Activated CD4-positive, alpha-beta T cell treated with anti-CD3 and anti-CD28 coated beads for 36 hours (primary cell): ENCODE measurements around the gene HAT1. TPM values are rescaled to one million over a fixed set of nuclear protein-coding genes. Genes with fewer than 3 reads are reported as not detected.
A peak's percentile ranks its signal among the peaks of the same experiment; 100 is the strongest.
"Not testable (repeated sequence)": the region's sequence is repeated elsewhere in the genome, so short reads cannot be mapped to it uniquely, and the experiment has no call there.

Experiments
- ATAC-seq: fragments of 200-7000 bp; cut with Tn5 transposase; one replicate; pipeline ENCODE4 v1.10.0; 2021; ENCODE audit warnings: mild to moderate bottlenecking, moderate library complexity
- CTCF ChIA-PET: fragments of 350-600 bp; sonication (Branson Sonifier 250); formaldehyde crosslinking; loops from one replicate; lab custom pipeline; 2021; ENCODE audit warnings: antibody characterized with exemption; lab: Charles Lee
- POLR2A ChIA-PET: fragments of 350-600 bp; sonication (Branson Sonifier 250); formaldehyde crosslinking; loops from one replicate; lab custom pipeline; 2021; ENCODE audit warnings: antibody characterized with exemption, inconsistent platforms; lab: Charles Lee
- DNase-seq: peaks from one replicate; pipeline ENCODE4 v3.0.0-alpha.2; 2020
- H3K27ac Mint-ChIP-seq: one replicate; pipeline ENCODE4 v1.8.0; 2021; ENCODE audit warnings: mixed read lengths
- H3K27me3 Mint-ChIP-seq: one replicate; pipeline ENCODE4 v1.8.0; 2021; ENCODE audit warnings: mixed read lengths
- H3K36me3 Mint-ChIP-seq: one replicate; pipeline ENCODE4 v1.8.0; 2021; ENCODE audit warnings: low read depth, mixed read lengths
- H3K4me1 Mint-ChIP-seq: one replicate; pipeline ENCODE4 v1.8.0; 2021; ENCODE audit warnings: mixed read lengths
- H3K4me3 Mint-ChIP-seq: one replicate; pipeline ENCODE4 v1.8.0; 2021; ENCODE audit warnings: mild to moderate bottlenecking, moderate library complexity, mixed read lengths
- H3K9me3 Mint-ChIP-seq: one replicate; pipeline ENCODE4 v1.8.0; 2021; ENCODE audit warnings: low read depth, mixed read lengths
- intact Hi-C, 2 experiments: fragments of 100-400 bp; cut with DNase I in 1 of 2; cut with micrococcal nuclease in 1 of 2; formaldehyde crosslinking; loops; one replicate each; pipeline versions ENCODE4 v1.14.2 to v1.15.1; 2022 to 2024; cut with DNase I, micrococcal nuclease
- total RNA-seq, 2 experiments: library from RNA; stranded (reverse); gene quantifications; one replicate each; pipeline ENCODE4 v1.2.3, GENCODE V29; 2021

The HAT1 gene
- total RNA-seq, 2 experiments from 2014 or later, result 88.5 to 92.6 TPM

- no peak overlapping the region for H3K27ac Mint-ChIP-seq
- peaks cover 6% of the 10 kb centered on the region for H3K4me1 Mint-ChIP-seq
- intact Hi-C loops, result no loop called here
- ATAC-seq (no peak), DNase-seq (no peak)
- CTCF ChIA-PET, result interaction anchor here (0.9 kb wide), 1 partner anchor 266 kb away, joined by 5 read pairs; no protein-coding TSS in a partner anchor
- no peak overlapping the region for H3K4me3 Mint-ChIP-seq
- no peaks in the 10 kb centered on the region for H3K27me3 Mint-ChIP-seq
- POLR2A ChIA-PET, result no interaction called here
- peaks cover 31% of the 10 kb centered on the region for H3K36me3 Mint-ChIP-seq
- no peaks in the 10 kb centered on the region for H3K9me3 Mint-ChIP-seq
Observed at GRCh38 chr2:171972329-171972982, 50.2 kb downstream of the HAT1 start.

DNA sequence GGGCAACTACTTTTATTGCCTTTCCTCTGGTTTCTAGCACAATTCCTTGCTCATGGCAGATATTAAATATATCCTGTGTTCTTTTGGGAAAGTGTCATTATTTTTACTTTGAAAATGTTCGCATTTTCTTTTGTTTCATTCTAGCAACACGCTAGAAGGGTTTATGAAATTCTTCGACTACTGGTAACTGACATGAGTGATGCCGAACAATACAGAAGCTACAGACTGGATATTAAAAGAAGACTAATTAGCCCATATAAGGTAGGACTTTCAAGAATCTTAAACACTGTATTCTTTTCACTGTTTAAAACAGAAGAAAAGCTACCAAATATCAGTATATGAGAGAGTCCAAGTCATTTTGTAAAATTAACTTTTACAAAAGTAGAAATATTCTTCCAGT lies 56.8 kb downstream of the HAT1 start:
- H3K36me3 Mint-ChIP-seq, result peaks cover 44% of the 10 kb centered on the region
- no peaks in the 10 kb centered on the region for H3K4me1 Mint-ChIP-seq
- no peak overlapping the region for H3K27ac Mint-ChIP-seq
- intact Hi-C loops, result no loop called here
- no peaks in the 10 kb centered on the region for H3K9me3 Mint-ChIP-seq
- H3K27me3 Mint-ChIP-seq, result no peaks in the 10 kb centered on the region
- CTCF ChIA-PET, result no interaction called here
- no peak for DNase-seq
- ATAC-seq, result no peak
- no peak overlapping the region for H3K4me3 Mint-ChIP-seq
- POLR2A ChIA-PET, result interaction anchor here (0.6 kb wide), 1 partner anchor 474 kb away, joined by 4 read pairs; no protein-coding TSS in a partner anchor

- H3K9me3 Mint-ChIP-seq, intact Hi-C loops, H3K4me3 Mint-ChIP-seq, H3K27ac Mint-ChIP-seq, CTCF ChIA-PET, H3K4me1 Mint-ChIP-seq, DNase-seq, ATAC-seq, POLR2A ChIA-PET, H3K27me3 Mint-ChIP-seq: not testable (repeated sequence)
- peaks cover 22% of the 10 kb centered on the region for H3K36me3 Mint-ChIP-seq
Observed at GRCh38 chr2:171983924-171984323, 61.7 kb downstream of the HAT1 start.

- intact Hi-C loops, result no loop called here
- no peaks in the 10 kb centered on the region for H3K4me1 Mint-ChIP-seq
- H3K4me3 Mint-ChIP-seq, result no peak overlapping the region
- H3K9me3 Mint-ChIP-seq, result no peaks in the 10 kb centered on the region
- no peaks in the 10 kb centered on the region for H3K27me3 Mint-ChIP-seq
- no peak for ATAC-seq
- no peak for DNase-seq
- H3K27ac Mint-ChIP-seq, result no peak overlapping the region
- CTCF ChIA-PET, result no interaction called here
- POLR2A ChIA-PET, result interaction anchor here (0.7 kb wide), 1 partner anchor 88 kb away, joined by 3 read pairs; no protein-coding TSS in a partner anchor
- H3K36me3 Mint-ChIP-seq, result peaks cover 19% of the 10 kb centered on the region
Observed at GRCh38 chr2:171985076-171985475, 62.8 kb downstream of the HAT1 start.

- Mint-ChIP-seq H3K4me1 (peaks cover 8% of the 10 kb centered on the region), H3K4me3 (no peak overlapping the region), H3K36me3 (peaks cover 16% of the 10 kb centered on the region), H3K9me3 (no peaks in the 10 kb centered on the region), H3K27ac (no peak overlapping the region), H3K27me3 (no peaks in the 10 kb centered on the region)
- ChIA-PET CTCF (no interaction called here), POLR2A (no interaction called here)
- DNase-seq (no peak), ATAC-seq (no peak)
- intact Hi-C loops, result no loop called here
Observed at GRCh38 chr2:171986778-171987177, 64.5 kb downstream of the HAT1 start.

DNA sequence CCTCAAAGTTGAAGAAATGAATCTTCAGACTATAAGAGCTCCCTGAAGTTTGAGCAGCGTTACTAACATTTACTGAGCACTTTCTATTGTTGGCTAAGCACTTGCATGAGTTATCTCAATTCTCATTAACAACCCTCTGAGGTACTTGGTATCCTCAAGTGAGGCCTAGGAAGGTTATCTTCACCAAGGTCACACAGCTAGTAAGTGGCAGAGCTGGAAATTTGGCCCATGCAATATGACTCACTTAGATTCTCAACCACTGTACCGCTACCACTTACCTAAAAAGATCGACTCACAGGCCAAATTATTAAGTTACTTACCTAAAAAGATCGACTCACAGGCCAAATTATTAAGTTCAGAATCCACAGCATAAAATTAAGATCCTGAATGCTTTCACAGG lies 68.8 kb downstream of the HAT1 start:
- POLR2A ChIA-PET, result interaction anchor here (0.6 kb wide), 1 partner anchor 748 kb away, joined by 4 read pairs; no protein-coding TSS in a partner anchor
- intact Hi-C loops, result loop anchor here in 1 of 2 experiments (10.0 kb wide), 1 partner anchor 474 kb away; no protein-coding TSS in a partner anchor
- Mint-ChIP-seq H3K4me3 (no peak overlapping the region), H3K4me1 (peaks cover 8% of the 10 kb centered on the region), H3K36me3 (no peaks in the 10 kb centered on the region), H3K9me3 (no peaks in the 10 kb centered on the region), H3K27me3 (peaks cover 2% of the 10 kb centered on the region), H3K27ac (no peak overlapping the region)
- CTCF ChIA-PET, result interaction anchor here (0.5 to 0.8 kb wide), 2 partner anchors 69 to 503 kb away, joined by 3 read pairs; partner anchors contain the start of gene HAT1
- DNase-seq (no peak), ATAC-seq (peak; percentile 66)

GRCh38 chr2:171995586-171995985 lies 73.3 kb downstream of the HAT1 start:
- H3K27me3 Mint-ChIP-seq, result peaks cover 2% of the 10 kb centered on the region
- ATAC-seq, result no peak

DNA sequence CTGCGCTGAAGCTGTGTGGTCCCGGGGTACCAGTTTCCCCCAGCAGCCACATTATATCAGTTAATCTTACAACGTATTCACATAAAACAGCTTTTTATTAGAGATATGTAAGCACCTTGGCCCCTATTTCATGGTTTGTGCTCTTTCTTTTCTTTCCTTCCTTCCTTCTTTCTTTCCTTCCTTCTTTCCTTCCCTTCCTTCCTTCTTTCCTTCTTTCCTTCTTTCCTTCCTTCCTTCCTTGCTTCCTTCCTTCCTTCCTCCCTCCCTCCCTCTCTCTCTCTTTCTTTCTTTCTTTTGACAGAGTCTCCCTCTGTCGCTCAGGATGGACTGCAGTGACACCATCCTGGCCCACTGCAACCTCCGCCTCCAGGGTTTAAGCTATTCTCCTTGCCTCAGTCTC lies 73.8 kb downstream of the HAT1 start:
- ATAC-seq, result no peak
- CTCF ChIA-PET, result no interaction called here
- H3K9me3 Mint-ChIP-seq, result no peaks in the 10 kb centered on the region
- H3K4me3 Mint-ChIP-seq, result no peak overlapping the region
- POLR2A ChIA-PET, result no interaction called here
- H3K4me1 Mint-ChIP-seq, result peaks cover 20% of the 10 kb centered on the region
- intact Hi-C loops, result loop anchor here in 1 of 2 experiments (10.0 kb wide), 1 partner anchor 469 kb away; no protein-coding TSS in a partner anchor
- peaks cover 2% of the 10 kb centered on the region for H3K36me3 Mint-ChIP-seq
- no peak for DNase-seq
- H3K27me3 Mint-ChIP-seq, result peaks cover 2% of the 10 kb centered on the region
- H3K27ac Mint-ChIP-seq, result no peak overlapping the region

More at GRCh38 chr2:171995586-171995985, 73.3 kb downstream of the HAT1 start:
- POLR2A ChIA-PET, result no interaction called here
- CTCF ChIA-PET, result no interaction called here
- intact Hi-C loops, result loop anchor here in 1 of 2 experiments (10.0 kb wide), 1 partner anchor 469 kb away; no protein-coding TSS in a partner anchor
- no peaks in the 10 kb centered on the region for H3K9me3 Mint-ChIP-seq
- H3K4me3 Mint-ChIP-seq, result no peak overlapping the region
- no peak for DNase-seq
- peaks cover 21% of the 10 kb centered on the region for H3K4me1 Mint-ChIP-seq
- H3K36me3 Mint-ChIP-seq, result no peaks in the 10 kb centered on the region
- no peak overlapping the region for H3K27ac Mint-ChIP-seq

GRCh38 chr2:171997031-171997430 lies 74.8 kb downstream of the HAT1 start:
- DNase-seq, H3K9me3 Mint-ChIP-seq, H3K36me3 Mint-ChIP-seq, H3K4me3 Mint-ChIP-seq, H3K27ac Mint-ChIP-seq, POLR2A ChIA-PET, H3K27me3 Mint-ChIP-seq, ATAC-seq: not testable (repeated sequence)
- CTCF ChIA-PET, result interaction anchor here (1.2 kb wide), 1 partner anchor 294 kb away, joined by 3 read pairs; no protein-coding TSS in a partner anchor
- peaks cover 18% of the 10 kb centered on the region for H3K4me1 Mint-ChIP-seq
- intact Hi-C loops, result loop anchor here in 1 of 2 experiments (10.0 kb wide), 1 partner anchor 468 kb away; no protein-coding TSS in a partner anchor

- peaks cover 18% of the 10 kb centered on the region for H3K4me1 Mint-ChIP-seq
- CTCF ChIA-PET, result interaction anchor here (0.8 to 1.1 kb wide), 2 partner anchors 128 to 159 kb away, joined by 3 to 4 read pairs; no protein-coding TSS in a partner anchor
- H3K9me3 Mint-ChIP-seq, result no peaks in the 10 kb centered on the region
- no peak for ATAC-seq
- peak overlapping the region; percentile 75 for H3K4me3 Mint-ChIP-seq
- intact Hi-C loops, result loop anchor here (1.0 to 10.0 kb wide), 7 partner anchors 77 to 1070 kb away; partner anchors contain the start of genes HAT1 (in 2 of the 2), DLX2 (in 1 of the 2), DYNC1I2 (in 1 of the 2) and GORASP2 (in 1 of the 2)
- H3K36me3 Mint-ChIP-seq, result peaks cover 3% of the 10 kb centered on the region
- H3K27me3 Mint-ChIP-seq, result no peaks in the 10 kb centered on the region
- no peak for DNase-seq
- POLR2A ChIA-PET, result no interaction called here
- H3K27ac Mint-ChIP-seq, result peak overlapping the region; percentile 65
Observed at GRCh38 chr2:171999161-171999560, 76.9 kb downstream of the HAT1 start.

- Mint-ChIP-seq H3K4me1 (peaks cover 18% of the 10 kb centered on the region), H3K4me3 (peak within 1 kb of the TSS; percentile 75), H3K27ac (peak within 1 kb of the TSS; percentile 87), H3K36me3 (peaks cover 5% of the 10 kb centered on the region), H3K27me3 (no peaks in the 10 kb centered on the region), H3K9me3 (no peaks in the 10 kb centered on the region)
- DNase-seq (peak; percentile 93), ATAC-seq (peak; percentile 95)
- intact Hi-C loops, result loop anchor here (1.0 to 10.0 kb wide), 8 partner anchors 78 to 1071 kb away; partner anchors contain the start of genes DLX2 (in 2 of the 2), HAT1 (in 2 of the 2), DYNC1I2 (in 1 of the 2) and GORASP2 (in 1 of the 2)
- POLR2A ChIA-PET, result no interaction called here
- CTCF ChIA-PET, result interaction anchor here (0.8 to 1.2 kb wide), 4 partner anchors 128 to 426 kb away, joined by 3 to 4 read pairs (median 3); no protein-coding TSS in a partner anchor
Observed at GRCh38 chr2:171999604-172000469, 77.6 kb downstream of the HAT1 start, which contains the start of gene METAP1D. Gene METAP1D, plus strand, starts transcription at chr2:171999953. Its CDS starts 17 bp downstream, at chr2:171999970.
